BLaER1 treated with 17β-estradiol and CSF1 and Interleukin-3, amounts not matched to agents 10 nM and 100 nM (cell line): ENCODE measurements around the gene CABP4.

Source experiments
- H3K27ac ChIP-seq, 11 experiments: shearing (Covaris generic); formaldehyde crosslinking; 2 replicates each; pipeline ENCODE4 v1.8.1; 2022
- H3K27me3 ChIP-seq, 11 experiments: shearing (Covaris generic); formaldehyde crosslinking; 2 replicates each; pipeline ENCODE4 v1.8.1; 2022
- H3K36me3 ChIP-seq, 11 experiments: shearing (Covaris generic); formaldehyde crosslinking; 2 replicates each; pipeline ENCODE4 v1.8.1; 2022
- H3K4me1 ChIP-seq, 10 experiments: shearing (Covaris generic); formaldehyde crosslinking; 2 replicates each; pipeline ENCODE4 v1.8.1; 2022
- H3K4me2 ChIP-seq, 11 experiments: shearing (Covaris generic); formaldehyde crosslinking; 2 replicates each; pipeline ENCODE4 v1.8.1; 2022
- H3K4me3 ChIP-seq, 10 experiments: shearing (Covaris generic); formaldehyde crosslinking; 2 replicates each; pipeline ENCODE4 v1.8.1; 2022
- H3K9ac ChIP-seq, 11 experiments: shearing (Covaris generic); formaldehyde crosslinking; 2 replicates each; pipeline ENCODE4 v1.8.1; 2022
- H3K9me3 ChIP-seq, 11 experiments: shearing (Covaris generic); formaldehyde crosslinking; replicated peaks in 1 of 11; 2 replicates each; pipeline ENCODE4 v1.8.1; 2022
- H4K20me1 ChIP-seq, 11 experiments: shearing (Covaris generic); formaldehyde crosslinking; 2 replicates each; pipeline ENCODE4 v1.8.1; 2022
- Cebpa-rat ChIP-seq, 11 experiments: shearing (Covaris generic); IDR thresholded peaks; 2 replicates each; pipeline ENCODE4 v1.8.1; 2022

Gene CABP4

GRCh38 chr11:67440229-67441097, 14.7 kb upstream of the CABP4 start:
- no peaks in the 10 kb centered on the region for H3K9me3 ChIP-seq
- TF ChIP-seq Cebpa-rat (IDR thresholded peaks at IDR 0.05): no peak
- peak overlapping the region in 8 of 11 experiments; percentile 2 to 97 (median 29); a peak in 12 of 22 replicates for H3K27ac ChIP-seq
- peaks cover 14 to 62% (median 37%) of the 10 kb centered on the region in 11 experiments; a peak in 20 of 22 replicates for H4K20me1 ChIP-seq
- H3K4me3 ChIP-seq: peak overlapping the region in 6 of 10 experiments; percentile 1 to 38 (median 20); a peak in 6 of 20 replicates
- H3K27me3 ChIP-seq: no peaks in the 10 kb centered on the region
- H3K4me1 ChIP-seq: peaks cover 88 to 94% (median 91%) of the 10 kb centered on the region in 10 experiments
- peaks cover 7 to 58% (median 11%) of the 10 kb centered on the region in 11 experiments for H3K36me3 ChIP-seq
- H3K4me2 ChIP-seq: peak overlapping the region; percentile 88 to 99 (median 98)
- H3K9ac ChIP-seq: peak overlapping the region; percentile 18 to 88 (median 56); a peak in 20 of 22 replicates

GRCh38 chr11:67441098-67441563, 14.0 kb upstream of the CABP4 start:
- H3K9me3 ChIP-seq: no peaks in the 10 kb centered on the region
- no peak for TF ChIP-seq Cebpa-rat (IDR thresholded peaks at IDR 0.05)
- no peaks in the 10 kb centered on the region for H3K27me3 ChIP-seq
- peaks cover 86 to 94% (median 91%) of the 10 kb centered on the region in 10 experiments for H3K4me1 ChIP-seq
- peaks cover under 1 to 51% (median 4%) of the 10 kb centered on the region in 11 experiments; a peak in 18 of 22 replicates for H3K36me3 ChIP-seq
- peak overlapping the region in 8 of 11 experiments; percentile 2 to 97 (median 29); a peak in 12 of 22 replicates for H3K27ac ChIP-seq
- H4K20me1 ChIP-seq: peaks cover 7 to 56% (median 30%) of the 10 kb centered on the region in 11 experiments; a peak in 20 of 22 replicates
- peak overlapping the region in 5 of 10 experiments; percentile 1 to 34 (median 23); a peak in 5 of 20 replicates for H3K4me3 ChIP-seq
- peak overlapping the region in 10 of 11 experiments; percentile 18 to 88 (median 56); a peak in 19 of 22 replicates for H3K9ac ChIP-seq
- H3K4me2 ChIP-seq: peak overlapping the region; percentile 88 to 99 (median 98)

- Histone ChIP-seq H3K36me3 (peaks cover 0 to 49% (median 0%) of the 10 kb centered on the region in 11 experiments; a peak in 9 of 22 replicates), H3K27me3 (no peaks in the 10 kb centered on the region), H3K4me3 (peak overlapping the region in 3 of 10 experiments; percentile 72 to 78 (median 73); a peak in 6 of 20 replicates), H3K4me1 (peaks cover 86 to 95% (median 91%) of the 10 kb centered on the region in 10 experiments), H3K27ac (no peak overlapping the region), H3K4me2 (peak overlapping the region; percentile 88 to 99 (median 98)), H3K9me3 (no peaks in the 10 kb centered on the region), H4K20me1 (peaks cover 0 to 54% (median 25%) of the 10 kb centered on the region in 11 experiments; a peak in 14 of 22 replicates), H3K9ac (peak overlapping the region in 3 of 11 experiments; percentile 1 to 83 (median 79); a peak in 2 of 22 replicates)
- TF ChIP-seq Cebpa-rat (IDR thresholded peaks at IDR 0.05): no peak
These were observed 13.3 kb upstream of the CABP4 start for GRCh38 chr11:67441731-67442351.

GRCh38 chr11:67442504-67443404, 12.4 kb upstream of the CABP4 start:
- Histone ChIP-seq H4K20me1 (peaks cover 0 to 53% (median 23%) of the 10 kb centered on the region in 11 experiments; a peak in 14 of 22 replicates), H3K4me2 (peak overlapping the region; percentile 88 to 99 (median 98)), H3K27me3 (no peaks in the 10 kb centered on the region), H3K27ac (peak overlapping the region; percentile 46 to 74 (median 60); a peak in 19 of 22 replicates), H3K4me1 (peaks cover 86 to 97% (median 93%) of the 10 kb centered on the region in 10 experiments), H3K4me3 (peak overlapping the region; percentile 41 to 79 (median 66)), H3K9ac (peak overlapping the region; percentile 64 to 83 (median 70)), H3K36me3 (peaks cover 0 to 45% (median 0%) of the 10 kb centered on the region in 11 experiments; a peak in 9 of 22 replicates), H3K9me3 (no peaks in the 10 kb centered on the region)
- TF ChIP-seq Cebpa-rat (IDR thresholded peaks at IDR 0.05): no peak

GRCh38 chr11:67445515-67445914, 9.6 kb upstream of the CABP4 start:
- no peaks in the 10 kb centered on the region for H3K9me3 ChIP-seq
- peaks cover 0 to 21% (median 0%) of the 10 kb centered on the region in 11 experiments; a peak in 7 of 22 replicates for H3K36me3 ChIP-seq
- H3K4me3 ChIP-seq: no peak overlapping the region
- no peak overlapping the region for H3K27ac ChIP-seq
- peak overlapping the region; percentile 86 to 99 (median 90); a peak in 18 of 22 replicates for H3K4me2 ChIP-seq
- no peaks in the 10 kb centered on the region for H3K27me3 ChIP-seq
- TF ChIP-seq Cebpa-rat (IDR thresholded peaks at IDR 0.05): no peak
- H3K4me1 ChIP-seq: peaks cover 81 to 92% (median 86%) of the 10 kb centered on the region in 10 experiments
- H4K20me1 ChIP-seq: peaks cover 0 to 25% (median 8%) of the 10 kb centered on the region in 11 experiments; a peak in 12 of 22 replicates
- 0 out of 22 replicates have a peak overlapping the region, but pooled peaks of 1 of the 11 experiments have one; percentile 18 for H3K9ac ChIP-seq

GRCh38 chr11:67448220-67448609, 6.9 kb upstream of the CABP4 start:
- H3K9me3 ChIP-seq: no peaks in the 10 kb centered on the region
- H3K36me3 ChIP-seq: no peaks in the 10 kb centered on the region
- H3K4me3 ChIP-seq: no peak overlapping the region
- H3K4me1 ChIP-seq: peaks cover 59 to 90% (median 75%) of the 10 kb centered on the region in 10 experiments
- H3K9ac ChIP-seq: no peak overlapping the region
- H3K27ac ChIP-seq: no peak overlapping the region
- H3K4me2 ChIP-seq: peak overlapping the region in 5 of 11 experiments; percentile 25 to 92 (median 50); a peak in 5 of 22 replicates
- H4K20me1 ChIP-seq: no peaks in the 10 kb centered on the region; a peak in 1 of 22 replicates
- TF ChIP-seq Cebpa-rat (IDR thresholded peaks at IDR 0.05): no peak
- no peaks in the 10 kb centered on the region for H3K27me3 ChIP-seq

GRCh38 chr11:67449116-67449844, 5.9 kb upstream of the CABP4 start:
- no peak overlapping the region for H3K4me3 ChIP-seq
- H3K27ac ChIP-seq: 0 out of 22 replicates have a peak overlapping the region, but pooled peaks of 2 of the 11 experiments have one; percentile 2 to 17
- no peak overlapping the region for H3K9ac ChIP-seq
- H3K27me3 ChIP-seq: no peaks in the 10 kb centered on the region
- H3K4me2 ChIP-seq: peak overlapping the region in 9 of 11 experiments; percentile 11 to 92 (median 53); a peak in 14 of 22 replicates
- H3K4me1 ChIP-seq: peaks cover 52 to 87% (median 68%) of the 10 kb centered on the region in 10 experiments
- no peaks in the 10 kb centered on the region; a peak in 1 of 22 replicates for H4K20me1 ChIP-seq
- no peak for TF ChIP-seq Cebpa-rat (IDR thresholded peaks at IDR 0.05)
- H3K9me3 ChIP-seq: no peaks in the 10 kb centered on the region
- H3K36me3 ChIP-seq: no peaks in the 10 kb centered on the region
